ENCODE results near the gene ZBTB42.
A peak's percentile ranks its signal among the peaks of the same experiment; 100 is the strongest.

- peak; percentile 64 for TF ChIP-seq PHF8 (CRISPR knock-in tag; IDR thresholded peaks at IDR 0.05)
- TF ChIP-seq CTCF (CRISPR knock-in tag; IDR thresholded peaks at IDR 0.05) = no peak
- 0 out of 2 replicates have a peak, but pooled peaks have one; percentile 54 for TF ChIP-seq ZKSCAN8 (CRISPR knock-in tag; IDR thresholded peaks at IDR 0.05; ENCODE audit: borderline replicate concordance)
- TF ChIP-seq POLR2A (IDR thresholded peaks at IDR 0.05; ENCODE audit: insufficient read depth in 1 of 2, low read depth in 2 of 2, low read length in 2 of 2) = peak; percentile 92 to 97
- TF ChIP-seq KDM1A (CRISPR knock-in tag; IDR thresholded peaks at IDR 0.05) = no peak
- TF ChIP-seq POLR2AphosphoS5 (IDR thresholded peaks at IDR 0.05; ENCODE audit: low read depth, low read length) = peak; percentile 98
These were observed 33.9 kb upstream of the ZBTB42 start for GRCh38 chr14:104766863-104767633.

Measured in HepG2 (cell line).